ENCODE data around the gene C5orf58.

C5orf58 gene

DNA sequence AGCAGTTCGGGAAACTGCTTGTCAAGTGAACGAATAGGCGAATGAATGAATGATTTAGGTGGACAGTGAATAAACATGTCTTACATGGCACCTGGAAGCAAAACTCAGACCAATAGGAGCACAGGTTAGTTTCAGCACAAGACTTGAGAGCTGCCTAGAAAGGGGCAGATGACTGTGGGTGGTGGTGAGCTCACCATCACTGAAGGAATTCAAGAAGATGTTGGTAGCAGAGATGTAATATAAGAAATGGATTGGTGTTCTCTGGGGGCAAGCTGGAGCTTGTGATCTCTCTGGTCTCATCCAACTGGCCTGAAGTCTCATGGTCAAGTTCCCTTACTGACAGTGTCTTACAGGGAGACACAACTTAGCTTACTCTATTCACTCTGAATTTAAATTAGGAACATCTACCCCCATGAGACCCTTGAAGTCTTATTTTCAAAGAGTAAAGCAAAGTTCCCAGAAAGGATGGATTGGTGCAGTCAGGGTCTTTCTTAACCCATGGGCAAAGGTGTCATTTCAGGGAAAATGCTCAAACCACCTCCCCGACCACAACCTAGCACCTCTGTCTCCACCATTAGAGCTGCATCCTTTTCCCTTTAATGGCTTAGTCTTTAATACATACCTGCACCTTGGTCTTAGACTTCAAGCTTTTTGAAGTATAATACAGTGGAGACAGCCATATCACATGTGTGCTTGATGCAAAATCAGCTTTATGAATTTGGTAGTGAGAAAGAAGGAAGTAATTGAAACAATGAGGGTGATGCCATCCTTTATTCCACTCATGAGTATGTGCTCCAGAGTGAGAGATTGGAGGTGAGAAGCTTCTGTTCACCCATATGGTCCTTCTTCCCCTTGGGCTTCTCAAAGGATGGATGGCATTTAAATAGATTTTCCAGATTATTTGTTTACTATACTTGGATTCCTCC lies 59.7 kb downstream of the C5orf58 start:
- TF ChIP-seq, protein P1, sequence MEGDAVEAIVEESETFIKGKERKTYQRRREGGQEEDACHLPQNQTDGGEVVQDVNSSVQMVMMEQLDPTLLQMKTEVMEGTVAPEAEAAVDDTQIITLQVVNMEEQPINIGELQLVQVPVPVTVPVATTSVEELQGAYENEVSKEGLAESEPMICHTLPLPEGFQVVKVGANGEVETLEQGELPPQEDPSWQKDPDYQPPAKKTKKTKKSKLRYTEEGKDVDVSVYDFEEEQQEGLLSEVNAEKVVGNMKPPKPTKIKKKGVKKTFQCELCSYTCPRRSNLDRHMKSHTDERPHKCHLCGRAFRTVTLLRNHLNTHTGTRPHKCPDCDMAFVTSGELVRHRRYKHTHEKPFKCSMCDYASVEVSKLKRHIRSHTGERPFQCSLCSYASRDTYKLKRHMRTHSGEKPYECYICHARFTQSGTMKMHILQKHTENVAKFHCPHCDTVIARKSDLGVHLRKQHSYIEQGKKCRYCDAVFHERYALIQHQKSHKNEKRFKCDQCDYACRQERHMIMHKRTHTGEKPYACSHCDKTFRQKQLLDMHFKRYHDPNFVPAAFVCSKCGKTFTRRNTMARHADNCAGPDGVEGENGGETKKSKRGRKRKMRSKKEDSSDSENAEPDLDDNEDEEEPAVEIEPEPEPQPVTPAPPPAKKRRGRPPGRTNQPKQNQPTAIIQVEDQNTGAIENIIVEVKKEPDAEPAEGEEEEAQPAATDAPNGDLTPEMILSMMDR (IDR thresholded peaks at IDR 0.05; ENCODE audit: low read length, missing control alignments), result no peak
- no peak for DNase-seq (ENCODE audit: low read depth)
- no peak overlapping the region for H3K4me3 ChIP-seq (replicated peaks; ENCODE audit: low read depth, low read length)

DNA sequence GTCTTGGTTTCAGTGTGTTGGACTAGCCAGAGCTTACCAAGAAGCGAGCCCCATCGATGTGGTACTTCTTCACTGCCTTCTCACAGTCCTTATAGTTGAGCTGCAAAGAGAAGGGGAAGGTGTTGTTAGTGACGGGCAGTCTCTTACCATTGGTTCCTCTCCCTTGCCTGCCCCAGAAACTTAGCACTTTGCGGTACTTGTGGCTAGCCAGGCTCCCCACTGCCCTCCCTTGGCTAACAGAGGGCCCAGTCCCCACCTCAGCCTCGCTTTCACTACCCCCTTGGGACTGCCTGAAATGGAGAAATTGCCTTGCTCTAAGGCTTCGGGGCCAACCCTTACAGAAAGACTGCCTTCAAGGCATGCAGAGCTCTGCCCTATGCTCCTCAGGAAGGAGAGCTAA lies 60.5 kb downstream of the C5orf58 start:
- DNase-seq (ENCODE audit: low read depth), result no peak
- TF ChIP-seq, protein P1 (IDR thresholded peaks at IDR 0.05; ENCODE audit: low read length, missing control alignments), result no peak
- no peak overlapping the region for H3K4me3 ChIP-seq (replicated peaks; ENCODE audit: low read depth, low read length)

DNA sequence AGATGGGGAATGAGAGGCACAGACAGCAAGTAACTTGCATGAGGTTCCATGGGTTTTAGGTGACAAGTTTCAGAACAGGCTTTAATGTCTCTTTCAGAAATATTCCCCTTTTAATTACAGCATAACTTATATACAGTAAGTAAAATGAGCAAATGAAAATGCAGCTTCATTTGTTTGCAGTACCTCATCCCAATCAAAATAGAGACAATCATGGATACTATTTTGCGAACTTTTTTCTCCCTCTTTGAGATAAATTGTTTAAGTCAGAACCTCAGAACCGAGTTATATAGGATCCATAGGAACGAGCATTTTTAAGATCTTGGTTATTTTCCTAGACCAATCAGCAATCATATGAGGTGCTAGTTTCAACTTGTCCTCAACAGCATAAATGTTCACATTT lies 61.3 kb downstream of the C5orf58 start:
- H3K4me3 ChIP-seq (replicated peaks; ENCODE audit: low read depth, low read length), result no peak overlapping the region

DNA sequence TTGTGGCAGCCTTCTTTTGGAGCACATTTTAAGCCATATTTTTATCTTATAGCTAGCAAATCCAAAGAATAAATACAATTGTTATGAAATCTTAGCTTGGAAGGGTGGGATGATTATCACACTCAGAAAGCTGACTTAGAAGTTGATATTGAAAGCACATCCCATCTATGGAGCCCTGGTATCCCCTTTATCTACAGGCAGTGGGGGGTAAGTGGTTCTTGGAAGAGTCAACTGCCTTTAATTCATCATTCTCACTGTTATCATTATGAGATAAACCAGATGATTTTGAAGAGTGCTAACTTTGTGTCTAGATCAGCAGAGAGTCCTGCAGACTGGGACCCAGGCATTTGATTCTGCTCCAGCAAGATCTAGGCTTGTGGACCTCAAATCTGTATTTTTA lies 61.8 kb downstream of the C5orf58 start:
- TF ChIP-seq, protein P1 (IDR thresholded peaks at IDR 0.05; ENCODE audit: low read length, missing control alignments), result no peak
- DNase-seq (ENCODE audit: low read depth), result no peak
- no peak overlapping the region for H3K4me3 ChIP-seq (replicated peaks; ENCODE audit: low read depth, low read length)

More for the DNA sequence above, 61.3 kb downstream of the C5orf58 start:
- DNase-seq (ENCODE audit: low read depth), result no peak
- TF ChIP-seq, protein P1 (IDR thresholded peaks at IDR 0.05; ENCODE audit: low read length, missing control alignments), result no peak
